ENCODE results near the gene HMGB2.

The HMGB2 gene

DNA sequence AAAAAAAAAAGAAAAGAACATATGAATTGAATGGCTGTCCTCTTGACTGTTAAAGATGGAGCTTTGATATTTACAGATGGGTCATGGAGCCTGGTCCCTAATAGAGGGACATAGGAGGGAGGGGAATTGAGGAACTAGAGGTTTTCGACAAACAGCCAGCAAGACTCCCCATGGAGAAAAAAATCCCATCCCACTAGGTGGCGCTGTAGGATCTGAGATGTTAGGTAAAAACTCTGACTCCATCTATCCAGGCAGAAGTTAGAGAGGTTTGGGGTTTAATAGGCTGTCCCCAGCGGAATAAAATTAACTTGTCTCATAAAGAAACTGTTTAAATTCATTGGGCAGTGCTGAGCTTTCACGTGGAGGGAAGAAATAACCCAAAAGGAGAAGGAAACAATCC is 45.9 kb downstream of the HMGB2 start:
- peak; percentile 5 for DNase-seq (ENCODE audit: low read depth)

DNA sequence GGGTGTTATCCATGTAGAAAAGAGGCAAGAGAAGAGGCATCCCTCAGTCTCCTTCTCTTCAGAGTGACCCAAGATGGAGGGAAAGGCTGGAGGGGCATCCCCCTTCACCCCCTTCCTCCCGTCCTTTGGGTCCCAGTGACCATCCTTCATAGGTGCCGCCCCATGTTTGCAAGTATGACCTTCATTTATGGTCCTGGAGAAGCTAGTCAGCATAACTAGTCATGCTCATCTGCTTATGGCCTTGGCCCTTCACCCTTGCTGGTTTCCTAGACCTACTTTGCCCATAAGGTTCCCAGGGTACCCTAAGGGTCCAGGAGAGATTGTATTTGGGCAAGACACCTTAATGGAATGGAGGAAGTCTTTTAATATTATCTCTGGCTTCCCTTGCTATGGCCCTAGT is 46.7 kb downstream of the HMGB2 start:
- DNase-seq (ENCODE audit: low read depth), result no peak

DNA sequence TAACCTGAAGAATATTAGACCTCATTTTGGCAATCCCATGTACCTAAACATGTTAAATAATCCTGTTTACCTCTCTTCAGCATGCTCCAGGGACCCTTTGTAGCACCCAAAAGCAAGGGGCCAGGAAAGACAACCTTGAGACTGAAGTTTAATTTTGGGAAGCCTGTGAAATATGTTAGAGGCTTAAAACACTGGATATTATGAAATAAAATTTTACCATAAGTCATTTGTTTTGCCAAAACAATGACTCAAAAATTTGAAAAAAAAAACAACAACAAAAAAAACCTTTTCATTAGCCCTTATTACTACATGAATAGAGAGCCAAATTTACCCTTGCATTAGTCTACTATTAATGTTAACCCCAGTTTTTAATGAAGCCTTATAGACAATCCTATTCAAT is 49.7 kb downstream of the HMGB2 start:
- DNase-seq (ENCODE audit: low read depth), result no peak

DNA sequence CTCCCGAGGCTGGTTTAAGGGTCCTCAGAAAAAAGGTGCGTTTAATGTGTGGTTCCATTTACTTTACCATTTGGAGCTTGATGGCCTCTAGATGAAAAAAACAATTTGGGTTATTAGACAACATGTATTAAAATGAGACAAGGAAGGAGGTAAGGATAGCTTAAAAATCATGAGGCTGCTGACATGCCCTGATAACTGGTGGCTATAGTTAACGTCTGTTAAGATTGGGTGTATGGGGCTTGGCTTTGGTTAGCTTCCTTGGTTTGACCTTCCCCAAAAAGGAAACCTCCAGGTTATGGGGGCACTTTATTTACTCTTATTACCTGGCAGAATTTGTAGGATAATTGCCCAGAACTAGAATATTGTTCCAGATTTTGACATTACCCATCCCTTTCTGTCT is 51.5 kb downstream of the HMGB2 start:
- DNase-seq (ENCODE audit: low read depth), result no peak

DNA sequence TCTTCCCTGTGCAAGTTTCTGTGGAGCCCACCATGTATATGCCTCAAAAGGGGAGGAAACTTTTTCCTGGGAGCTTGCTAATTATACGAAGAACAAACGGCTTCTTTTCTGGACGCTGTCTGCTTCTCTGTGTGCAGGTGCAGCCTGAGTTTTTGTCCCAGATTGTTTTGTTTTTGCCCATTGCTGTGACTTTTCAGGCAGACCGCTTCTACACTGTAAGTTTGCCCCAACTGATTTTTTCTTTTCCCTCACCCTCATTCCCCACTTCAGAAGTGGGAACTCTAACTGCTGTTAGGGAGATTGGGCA is 51.9 kb downstream of the HMGB2 start:
- no peak for DNase-seq (ENCODE audit: low read depth)

DNA sequence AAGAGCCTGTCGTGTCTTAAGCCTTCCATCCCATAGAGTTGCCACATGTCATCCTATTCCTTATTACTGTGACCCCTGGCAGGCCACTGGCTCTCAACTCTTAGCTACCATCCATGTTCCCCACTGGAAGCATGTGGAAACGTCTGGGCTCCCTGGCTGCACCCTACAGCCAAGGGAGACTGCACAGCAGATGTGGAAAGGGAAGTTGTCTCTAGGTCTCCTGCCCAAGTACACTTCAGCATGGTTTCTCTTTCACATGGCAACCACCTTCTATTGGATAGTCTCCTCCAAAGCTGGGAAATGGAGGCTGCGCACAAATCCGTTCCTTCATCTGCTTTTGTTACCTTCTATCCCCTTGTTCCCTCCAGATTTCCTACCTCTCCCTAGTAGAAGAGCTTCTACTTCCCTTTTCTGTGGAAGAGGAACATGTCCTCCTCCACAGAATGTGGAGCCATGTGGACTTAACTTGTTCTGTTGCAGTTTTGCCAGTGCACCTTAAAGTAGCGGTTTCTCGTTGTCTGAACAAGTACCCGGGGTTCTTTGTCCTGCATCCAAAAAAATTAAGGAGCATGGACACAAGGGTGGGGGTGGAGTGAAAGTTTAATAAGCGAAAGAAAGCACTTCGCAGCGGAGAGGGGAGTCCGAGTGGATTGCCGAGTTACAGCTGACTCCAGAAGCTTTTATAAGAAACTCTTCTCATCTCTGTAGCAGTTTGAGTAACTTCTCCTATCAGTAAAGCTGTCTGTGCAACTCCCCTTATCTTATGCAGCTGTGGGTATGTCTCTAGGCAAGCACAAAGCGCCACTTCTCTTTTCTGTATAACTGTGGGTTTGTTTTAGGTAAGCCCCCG is 52.5 kb downstream of the HMGB2 start:
- no peak for DNase-seq (ENCODE audit: low read depth)
